DMS153 (cell line): ENCODE measurements around the gene ZNF544.
"Not testable (repeated sequence)": the region's sequence is repeated elsewhere in the genome, so short reads cannot be mapped to it uniquely, and the experiment has no call there.

Experiments
- DNase-seq: peaks from one replicate; lab custom pipeline; 2025; lab: John Stamatoyannopoulos, UW

The ZNF544 gene

DNA sequence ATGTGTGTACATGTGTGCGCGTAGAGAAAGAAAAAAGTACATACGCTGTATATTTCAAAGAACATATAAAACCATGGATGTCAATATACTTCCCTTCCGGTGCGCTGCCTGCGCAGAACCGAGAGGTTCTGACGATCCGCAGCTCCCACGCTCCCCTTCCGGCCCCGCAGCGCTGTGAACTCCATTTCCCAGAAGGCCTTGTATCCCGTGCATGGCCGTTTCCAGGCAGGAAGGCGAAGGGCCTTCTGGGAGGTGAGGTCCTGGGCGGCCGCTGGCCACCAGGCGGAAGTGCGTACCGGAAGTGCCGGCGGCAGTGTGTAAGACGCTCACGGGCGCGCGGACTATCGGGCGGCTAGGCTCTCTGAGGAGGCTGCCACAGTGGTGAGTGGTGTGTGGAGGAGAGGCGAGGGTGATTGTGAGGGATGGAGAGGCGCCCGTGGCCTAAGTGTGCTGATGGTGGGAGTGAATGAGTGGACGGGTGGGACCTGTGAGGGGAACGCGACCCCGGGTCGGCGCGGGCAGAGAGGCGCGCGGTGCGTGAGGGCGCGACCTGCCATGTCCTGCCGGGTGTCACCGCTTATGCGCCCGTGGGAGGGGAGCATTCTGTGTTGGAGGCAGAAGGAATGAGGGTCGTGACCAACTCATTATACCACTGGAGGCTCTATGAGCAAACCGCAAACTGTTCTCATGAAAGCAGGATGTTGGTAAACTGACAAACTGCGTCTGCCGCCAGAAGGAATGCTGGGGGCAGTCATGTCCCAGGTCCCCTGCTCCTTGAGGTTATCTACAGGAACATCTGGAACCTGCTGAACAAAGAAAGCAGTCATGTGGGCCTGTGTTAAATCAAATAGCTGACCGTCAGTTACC is 76.6 kb downstream of the ZNF544 start, which contains the start of gene ERVK3-1:
ERVK3-1 (plus strand) TSS at position 313 of the 867 bp plus-strand sequence. CDS start 6,792 bp downstream, outside the sequence.
- peak; percentile 97 for DNase-seq

DNA sequence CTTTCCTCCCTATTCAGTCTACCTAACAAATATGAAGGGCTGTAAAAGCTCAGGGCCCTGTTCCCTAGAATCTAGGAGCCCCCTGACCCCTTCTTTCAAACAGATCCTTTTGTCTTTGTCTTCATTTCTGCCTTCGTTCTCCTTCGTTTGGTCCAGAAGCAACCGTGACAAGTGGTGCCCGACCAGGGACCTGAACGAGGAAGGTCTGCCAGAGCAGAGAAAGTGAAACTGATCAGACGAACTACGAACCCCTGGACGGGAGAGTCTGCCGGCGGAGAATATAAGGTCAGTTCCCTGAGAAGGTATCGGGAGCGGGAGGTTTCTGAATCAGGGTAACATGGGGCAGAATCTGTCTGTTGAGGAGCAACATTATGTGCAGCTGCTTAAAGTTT is 77.2 kb downstream of the ZNF544 start:
- no peak for DNase-seq

DNA sequence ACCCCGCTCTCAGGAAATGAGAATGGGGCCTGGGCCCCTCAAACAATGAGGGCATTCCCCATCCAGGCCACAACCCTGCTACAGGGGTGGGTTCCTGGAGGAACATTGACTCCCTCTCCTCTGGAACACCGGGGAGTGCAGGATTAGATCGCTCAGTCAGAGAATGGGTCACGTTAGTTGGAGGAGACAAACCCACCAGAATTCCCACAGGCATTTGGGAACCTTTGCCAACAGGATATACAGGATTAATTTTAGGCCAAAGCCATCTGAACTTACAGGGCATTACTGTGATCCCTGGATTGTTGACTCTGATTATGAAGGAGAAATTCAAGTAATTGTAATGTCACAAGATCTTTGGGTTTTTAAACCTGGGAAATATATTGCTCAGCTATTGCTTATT is 79.0 kb downstream of the ZNF544 start:
- no peak for DNase-seq

GRCh38 chr19:58310685-58311084 is 82.0 kb downstream of the ZNF544 start:
- DNase-seq = not testable (repeated sequence)

DNA sequence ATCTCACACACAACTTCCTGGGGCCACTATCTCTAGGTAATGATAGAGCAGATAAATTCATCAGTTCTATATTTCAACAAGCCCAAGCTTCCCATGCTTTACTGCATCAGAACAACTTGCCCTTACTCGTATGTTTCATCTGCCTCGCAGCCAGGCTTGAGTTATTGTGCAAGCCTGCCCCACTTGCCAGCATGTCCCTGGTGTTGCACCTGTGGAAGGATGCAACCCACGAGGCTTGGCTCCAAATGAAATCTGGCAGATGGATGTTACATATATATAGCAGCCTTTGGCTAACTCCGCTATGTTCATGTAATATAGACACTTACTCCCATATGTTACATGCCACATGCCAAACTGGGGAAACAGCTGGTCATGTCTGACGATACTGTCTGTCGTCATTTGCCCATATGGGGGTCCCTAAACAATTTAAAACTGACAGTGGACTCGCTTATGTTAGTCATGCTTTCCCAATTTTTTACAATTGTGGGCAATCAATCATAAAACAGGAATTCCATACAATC is 82.7 kb downstream of the ZNF544 start:
- no peak for DNase-seq
